H1 (cell line): ENCODE measurements around the gene S100P.

ENCODE experiments used
- CEBPB ChIP-seq: IDR thresholded peaks from 2 replicates; pipeline ENCODE4 v1.6.1; 2012; ENCODE audit warnings: low read depth, low read length
- CHD2 ChIP-seq: IDR thresholded peaks from 2 replicates; pipeline ENCODE4 v1.6.1; 2012; ENCODE audit warnings: low read length, improper control_type of control experiment
- CTCF ChIP-seq, 3 experiments: IDR thresholded peaks; 1 replicate in 2 of 3; 2 replicates in 1 of 3; pipeline versions ENCODE4 v1.5.1 to v1.6.1; 2011; ENCODE audit warnings: low read length in 3 of 3, mild to moderate bottlenecking in 3 of 3, inconsistent platforms in 2 of 3, low read depth in 1 of 3, moderate library complexity in 1 of 3; ENCODE audit not compliant: insufficient read depth in 1 of 3; ENCODE audit errors: control extremely low read depth in 1 of 3
- EZH2 ChIP-seq: fragments of 200-600 bp; sonication (generic); IDR thresholded peaks from 2 replicates; pipeline ENCODE4 v1.7.1; 2012; ENCODE audit warnings: low read depth, mild to moderate bottlenecking, moderate library complexity, low read length, inconsistent platforms; ENCODE audit not compliant: severe bottlenecking
- GABPA ChIP-seq: IDR thresholded peaks from 2 replicates; pipeline ENCODE4 v1.6.1; 2011; ENCODE audit warnings: mild to moderate bottlenecking, low read length, moderate library complexity, borderline replicate concordance; ENCODE audit not compliant: insufficient read depth
- HDAC2 ChIP-seq, 2 experiments: fragments of 300-600 bp in 1 of 2; sonication (generic) in 1 of 2; IDR thresholded peaks; 2 replicates each; pipeline ENCODE4 v1.6.1; 2011 to 2012; ENCODE audit warnings: low read depth in 2 of 2, low read length in 2 of 2, mild to moderate bottlenecking in 2 of 2, moderate library complexity in 2 of 2, borderline replicate concordance in 1 of 2, inconsistent platforms in 1 of 2
- POLR2A ChIP-seq, 2 experiments: IDR thresholded peaks; 1 replicate in 1 of 2; 2 replicates in 1 of 2; pipeline ENCODE4 v1.6.1; 2011; ENCODE audit warnings: low read depth in 2 of 2, low read length in 2 of 2, mild to moderate bottlenecking in 2 of 2; ENCODE audit errors: control extremely low read depth in 1 of 2
- RFX5 ChIP-seq: IDR thresholded peaks from 2 replicates; pipeline ENCODE4 v1.6.1; 2011; ENCODE audit warnings: low read depth, low read length, improper control_type of control experiment, borderline replicate concordance
- SP4 ChIP-seq: IDR thresholded peaks from 2 replicates; pipeline ENCODE4 v1.6.1; 2012; ENCODE audit warnings: low read length, inconsistent platforms
- TBP ChIP-seq: IDR thresholded peaks from 2 replicates; pipeline ENCODE4 v1.6.1; 2011; ENCODE audit warnings: low read depth, low read length, improper control_type of control experiment
- USF2 ChIP-seq: IDR thresholded peaks from 2 replicates; pipeline ENCODE4 v1.6.1; 2011; ENCODE audit warnings: low read length, improper control_type of control experiment

GRCh38 chr4:6716018-6716911 lies 22.6 kb downstream of the S100P start, which contains the start of gene BLOC1S4:
- no peak for TF ChIP-seq CTCF (IDR thresholded peaks at IDR 0.05; ENCODE audit: control extremely low read depth in 1 of 3, insufficient read depth in 1 of 3, low read depth in 1 of 3, low read length in 3 of 3)
- TF ChIP-seq EZH2 = no peak
- no peak for TF ChIP-seq USF2
- TF ChIP-seq TBP = peak; percentile 44; the same call in 1 of the 2 replicates
- TF ChIP-seq GABPA = peak; percentile 75; the same call in 1 of the 2 replicates
- TF ChIP-seq CEBPB = no peak
- TF ChIP-seq CHD2 = no peak
- TF ChIP-seq SP4 = peak; percentile 73; the same call in 1 of the 2 replicates
- TF ChIP-seq POLR2A (IDR thresholded peaks at IDR 0.05; ENCODE audit: control extremely low read depth in 1 of 2, low read depth in 2 of 2, low read length in 2 of 2) = peak in 1 of 2 experiments; percentile 78; a peak in 2 of 3 replicates
- TF ChIP-seq RFX5 = no peak
- TF ChIP-seq HDAC2 (IDR thresholded peaks at IDR 0.05; ENCODE audit: borderline replicate concordance in 1 of 2, low read depth in 2 of 2, low read length in 2 of 2) = peak in 1 of 2 experiments; percentile 69; a peak in 1 of 4 replicates
